ENCODE data around the gene IL23R.

DNA sequence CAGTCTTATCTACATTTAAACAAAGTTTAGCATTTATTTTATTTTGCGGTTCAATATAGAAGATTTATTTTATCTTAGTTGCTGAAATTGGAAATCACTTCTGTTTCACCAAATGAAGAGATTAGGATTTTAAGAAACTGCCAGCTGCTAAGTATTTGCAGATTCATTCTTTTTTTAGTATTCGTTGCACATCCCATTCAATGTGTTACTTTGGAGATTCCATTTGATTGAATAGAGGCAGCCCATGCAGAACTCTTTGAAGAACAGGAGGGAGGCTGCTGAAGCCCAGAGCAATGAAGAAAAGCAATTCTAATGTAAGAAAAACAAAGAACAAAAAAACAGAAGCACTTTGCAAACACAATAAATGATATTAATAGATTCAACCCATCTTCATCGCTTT lies 102.8 kb downstream of the IL23R start:
- TF ChIP-seq, protein P1, sequence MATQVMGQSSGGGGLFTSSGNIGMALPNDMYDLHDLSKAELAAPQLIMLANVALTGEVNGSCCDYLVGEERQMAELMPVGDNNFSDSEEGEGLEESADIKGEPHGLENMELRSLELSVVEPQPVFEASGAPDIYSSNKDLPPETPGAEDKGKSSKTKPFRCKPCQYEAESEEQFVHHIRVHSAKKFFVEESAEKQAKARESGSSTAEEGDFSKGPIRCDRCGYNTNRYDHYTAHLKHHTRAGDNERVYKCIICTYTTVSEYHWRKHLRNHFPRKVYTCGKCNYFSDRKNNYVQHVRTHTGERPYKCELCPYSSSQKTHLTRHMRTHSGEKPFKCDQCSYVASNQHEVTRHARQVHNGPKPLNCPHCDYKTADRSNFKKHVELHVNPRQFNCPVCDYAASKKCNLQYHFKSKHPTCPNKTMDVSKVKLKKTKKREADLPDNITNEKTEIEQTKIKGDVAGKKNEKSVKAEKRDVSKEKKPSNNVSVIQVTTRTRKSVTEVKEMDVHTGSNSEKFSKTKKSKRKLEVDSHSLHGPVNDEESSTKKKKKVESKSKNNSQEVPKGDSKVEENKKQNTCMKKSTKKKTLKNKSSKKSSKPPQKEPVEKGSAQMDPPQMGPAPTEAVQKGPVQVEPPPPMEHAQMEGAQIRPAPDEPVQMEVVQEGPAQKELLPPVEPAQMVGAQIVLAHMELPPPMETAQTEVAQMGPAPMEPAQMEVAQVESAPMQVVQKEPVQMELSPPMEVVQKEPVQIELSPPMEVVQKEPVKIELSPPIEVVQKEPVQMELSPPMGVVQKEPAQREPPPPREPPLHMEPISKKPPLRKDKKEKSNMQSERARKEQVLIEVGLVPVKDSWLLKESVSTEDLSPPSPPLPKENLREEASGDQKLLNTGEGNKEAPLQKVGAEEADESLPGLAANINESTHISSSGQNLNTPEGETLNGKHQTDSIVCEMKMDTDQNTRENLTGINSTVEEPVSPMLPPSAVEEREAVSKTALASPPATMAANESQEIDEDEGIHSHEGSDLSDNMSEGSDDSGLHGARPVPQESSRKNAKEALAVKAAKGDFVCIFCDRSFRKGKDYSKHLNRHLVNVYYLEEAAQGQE (IDR thresholded peaks at IDR 0.05): no peak
- TF ChIP-seq, protein P2, sequence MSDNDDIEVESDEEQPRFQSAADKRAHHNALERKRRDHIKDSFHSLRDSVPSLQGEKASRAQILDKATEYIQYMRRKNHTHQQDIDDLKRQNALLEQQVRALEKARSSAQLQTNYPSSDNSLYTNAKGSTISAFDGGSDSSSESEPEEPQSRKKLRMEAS (IDR thresholded peaks at IDR 0.05): no peak
- TF ChIP-seq RAD21 (IDR thresholded peaks at IDR 0.05): no peak
- TF ChIP-seq YY1 (IDR thresholded peaks at IDR 0.05): no peak
- TF ChIP-seq, protein P3, sequence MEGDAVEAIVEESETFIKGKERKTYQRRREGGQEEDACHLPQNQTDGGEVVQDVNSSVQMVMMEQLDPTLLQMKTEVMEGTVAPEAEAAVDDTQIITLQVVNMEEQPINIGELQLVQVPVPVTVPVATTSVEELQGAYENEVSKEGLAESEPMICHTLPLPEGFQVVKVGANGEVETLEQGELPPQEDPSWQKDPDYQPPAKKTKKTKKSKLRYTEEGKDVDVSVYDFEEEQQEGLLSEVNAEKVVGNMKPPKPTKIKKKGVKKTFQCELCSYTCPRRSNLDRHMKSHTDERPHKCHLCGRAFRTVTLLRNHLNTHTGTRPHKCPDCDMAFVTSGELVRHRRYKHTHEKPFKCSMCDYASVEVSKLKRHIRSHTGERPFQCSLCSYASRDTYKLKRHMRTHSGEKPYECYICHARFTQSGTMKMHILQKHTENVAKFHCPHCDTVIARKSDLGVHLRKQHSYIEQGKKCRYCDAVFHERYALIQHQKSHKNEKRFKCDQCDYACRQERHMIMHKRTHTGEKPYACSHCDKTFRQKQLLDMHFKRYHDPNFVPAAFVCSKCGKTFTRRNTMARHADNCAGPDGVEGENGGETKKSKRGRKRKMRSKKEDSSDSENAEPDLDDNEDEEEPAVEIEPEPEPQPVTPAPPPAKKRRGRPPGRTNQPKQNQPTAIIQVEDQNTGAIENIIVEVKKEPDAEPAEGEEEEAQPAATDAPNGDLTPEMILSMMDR (IDR thresholded peaks at IDR 0.05; ENCODE audit: low read depth, low read length, missing input control): no peak
- TF ChIP-seq EGR1 (IDR thresholded peaks at IDR 0.05; ENCODE audit: low read depth in 2 of 2): no peak
- no peak for TF ChIP-seq JUND (IDR thresholded peaks at IDR 0.05)
- TF ChIP-seq, protein P4, sequence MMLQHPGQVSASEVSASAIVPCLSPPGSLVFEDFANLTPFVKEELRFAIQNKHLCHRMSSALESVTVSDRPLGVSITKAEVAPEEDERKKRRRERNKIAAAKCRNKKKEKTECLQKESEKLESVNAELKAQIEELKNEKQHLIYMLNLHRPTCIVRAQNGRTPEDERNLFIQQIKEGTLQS (IDR thresholded peaks at IDR 0.05): no peak
- no peak for TF ChIP-seq TAF1 (conservative IDR thresholded peaks at IDR 0.05)
- no peak for TF ChIP-seq SP1 (IDR thresholded peaks at IDR 0.05)

Measured in liver (tissue), 3 donors.